H1 (cell line): ENCODE results near the gene FCMR. TPM values are rescaled to one million over a fixed set of nuclear protein-coding genes. Genes with fewer than 3 reads are reported as not detected.

Experiments
- CTCF ChIA-PET: fragments of 300-600 bp; sonication (Branson Sonifier 250); formaldehyde crosslinking; loops from one replicate; lab custom pipeline; 2021; ENCODE audit not compliant: partially characterized antibody; lab: Charles Lee
- POLR2A ChIA-PET: fragments of 300-600 bp; sonication (Branson Sonifier 250); formaldehyde crosslinking; loops from one replicate; lab custom pipeline; 2021; ENCODE audit warnings: inconsistent platforms; ENCODE audit not compliant: partially characterized antibody; lab: Charles Lee
- DNase-seq, 2 experiments: peaks; one replicate each; pipeline versions ENCODE4 v3.0.0 to v3.0.0-alpha.2; 2010 to 2022; ENCODE audit warnings: low spot score in 2 of 2, low read depth in 1 of 2, mixed read lengths in 1 of 2
- FAIRE-seq: peaks from 2 replicates; lab custom pipeline; 2011; peaks lifted over from hg19 to GRCh38; lab: Jason Lieb, UNC
- H2AFZ ChIP-seq: 2 replicates; pipeline ENCODE4 v1.8.1; 2012; ENCODE audit warnings: low read length, inconsistent platforms
- H2AK5ac ChIP-seq: 2 replicates; pipeline ENCODE4 v1.6.1; 2013; ENCODE audit warnings: low read depth, low read length
- H2BK120ac ChIP-seq: replicated peaks from 2 replicates; pipeline ENCODE3; 2013; ENCODE audit warnings: low read depth, low read length, inconsistent platforms
- H2BK12ac ChIP-seq: 2 replicates; pipeline ENCODE4 v1.6.1; 2013; ENCODE audit warnings: low read depth, low read length
- H2BK15ac ChIP-seq: 2 replicates; pipeline ENCODE4 v1.6.1; 2013; ENCODE audit warnings: low read length
- H2BK20ac ChIP-seq: 2 replicates; pipeline ENCODE4 v1.6.1; 2013; ENCODE audit warnings: low read length
- H2BK5ac ChIP-seq: 2 replicates; pipeline ENCODE4 v1.6.1; 2013; ENCODE audit warnings: low read depth, low read length
- H3K14ac ChIP-seq: 2 replicates; pipeline ENCODE4 v1.6.1; 2013; ENCODE audit warnings: inconsistent platforms; ENCODE audit not compliant: insufficient read length
- H3K18ac ChIP-seq: 2 replicates; pipeline ENCODE4 v1.6.1; 2013; ENCODE audit warnings: low read length; ENCODE audit errors: extremely low read depth
- H3K23ac ChIP-seq: 2 replicates; pipeline ENCODE4 v1.6.1; 2013; ENCODE audit warnings: inconsistent platforms; ENCODE audit not compliant: insufficient read length
- H3K23me2 ChIP-seq: 2 replicates; pipeline ENCODE4 v1.6.1; 2013; ENCODE audit warnings: low read depth, low read length
- H3K27ac ChIP-seq: 2 replicates; pipeline ENCODE4 v1.6.1; 2011; ENCODE audit warnings: low read depth, low read length, inconsistent platforms
- H3K27me3 ChIP-seq, 4 experiments: replicated peaks in 1 of 4; 1 replicate in 1 of 4; 2 replicates in 3 of 4; pipeline versions ENCODE4 v1.6.1 to v1.8.1; 2011 to 2013; ENCODE audit warnings: low read length in 3 of 4, mild to moderate bottlenecking in 3 of 4, inconsistent platforms in 2 of 4, mixed read lengths in 2 of 4, moderate library complexity in 1 of 4; ENCODE audit not compliant: control insufficient read depth in 3 of 4, insufficient read depth in 3 of 4; ENCODE audit errors: extremely low read depth in 1 of 4
- H3K36me3 ChIP-seq, 4 experiments: 2 replicates each; pipeline versions ENCODE4 v1.6.1 to v1.8.1; 2011 to 2013; ENCODE audit warnings: mild to moderate bottlenecking in 4 of 4, low read length in 3 of 4, moderate library complexity in 2 of 4, control low read depth in 1 of 4, inconsistent platforms in 1 of 4; ENCODE audit not compliant: insufficient read depth in 4 of 4, control insufficient read depth in 2 of 4
- H3K4ac ChIP-seq: replicated peaks from 2 replicates; pipeline ENCODE3; 2013; ENCODE audit warnings: low read length, low read depth, mixed read lengths, inconsistent platforms; ENCODE audit not compliant: insufficient read length
- H3K4me1 ChIP-seq, 4 experiments: replicated peaks in 1 of 4; 1 replicate in 1 of 4; 2 replicates in 3 of 4; pipeline versions ENCODE4 v1.6.1 to v1.8.1; 2011 to 2013; ENCODE audit warnings: low read length in 3 of 4, inconsistent platforms in 2 of 4, mixed read lengths in 1 of 4; ENCODE audit not compliant: insufficient read depth in 4 of 4, control insufficient read depth in 3 of 4
- H3K4me2 ChIP-seq, 2 experiments: 2 replicates each; pipeline versions ENCODE4 v1.6.1 to v1.8.1; 2011 to 2013; ENCODE audit warnings: low read depth in 2 of 2, low read length in 2 of 2, control low read depth in 1 of 2, inconsistent platforms in 1 of 2, mild to moderate bottlenecking in 1 of 2; ENCODE audit not compliant: insufficient read depth in 1 of 2
- H3K4me3 ChIP-seq, 4 experiments: fragments of 200-600, 300-600 bp in 1 of 4; sonication (generic), shearing (Covaris generic), sonication (Bioruptor Twin) in 1 of 4; 2 replicates each; pipeline versions ENCODE4 v1.5.1 to v1.8.1; 2011 to 2016; ENCODE audit warnings: low read length in 4 of 4, low read depth in 3 of 4, control low read depth in 2 of 4, inconsistent platforms in 2 of 4, mild to moderate bottlenecking in 2 of 4, mixed read lengths in 1 of 4, moderate library complexity in 1 of 4; ENCODE audit not compliant: insufficient read depth in 2 of 4; ENCODE audit errors: extremely low read depth in 1 of 4
- H3K56ac ChIP-seq: replicated peaks from 2 replicates; pipeline ENCODE3; 2013; ENCODE audit warnings: low read depth, mild to moderate bottlenecking, mixed read lengths, low read length, inconsistent platforms; ENCODE audit not compliant: insufficient read length
- H3K79me1 ChIP-seq: 2 replicates; pipeline ENCODE4 v1.6.1; 2013; ENCODE audit warnings: low read depth, low read length, control low read depth
- H3K79me2 ChIP-seq, 2 experiments: 2 replicates each; pipeline versions ENCODE4 v1.6.1 to v1.8.1; 2012 to 2013; ENCODE audit warnings: low read length in 2 of 2, mild to moderate bottlenecking in 2 of 2, inconsistent platforms in 1 of 2; ENCODE audit not compliant: insufficient read depth in 2 of 2, control insufficient read depth in 1 of 2
- H3K9ac ChIP-seq, 4 experiments: replicated peaks in 1 of 4; 1 replicate in 1 of 4; 2 replicates in 3 of 4; pipeline versions ENCODE4 v1.6.1 to v1.8.1; 2011 to 2013; ENCODE audit warnings: low read depth in 3 of 4, low read length in 3 of 4, control low read depth in 2 of 4, mild to moderate bottlenecking in 2 of 4, moderate library complexity in 2 of 4, inconsistent platforms in 1 of 4; ENCODE audit errors: extremely low read depth in 1 of 4
- H3K9me3 ChIP-seq, 2 experiments: 2 replicates each; pipeline versions ENCODE4 v1.6.1 to v1.8.1; 2012 to 2013; ENCODE audit warnings: mild to moderate bottlenecking in 2 of 2, moderate library complexity in 2 of 2, control low read depth in 1 of 2, inconsistent platforms in 1 of 2, low read depth in 1 of 2, low read length in 1 of 2, mixed read lengths in 1 of 2; ENCODE audit not compliant: insufficient read depth in 2 of 2
- H4K20me1 ChIP-seq, 2 experiments: replicated peaks in 1 of 2; 2 replicates each; pipeline versions ENCODE3 to v1.8.1; 2011 to 2013; ENCODE audit warnings: inconsistent platforms in 2 of 2, low read length in 2 of 2, mild to moderate bottlenecking in 1 of 2; ENCODE audit not compliant: insufficient read depth in 2 of 2, control insufficient read depth in 1 of 2
- H4K5ac ChIP-seq: 2 replicates; pipeline ENCODE4 v1.6.1; 2013; ENCODE audit warnings: low read length, low read depth, mixed read lengths, inconsistent platforms; ENCODE audit not compliant: insufficient read length
- H4K8ac ChIP-seq: 2 replicates; pipeline ENCODE4 v1.8.0; 2013; ENCODE audit warnings: mild to moderate bottlenecking, moderate library complexity, low read length, inconsistent platforms; ENCODE audit not compliant: insufficient read depth; ENCODE audit errors: extremely low read depth
- H4K91ac ChIP-seq: replicated peaks from 2 replicates; pipeline ENCODE3; 2013; ENCODE audit warnings: low read length, mixed read lengths, inconsistent platforms; ENCODE audit not compliant: insufficient read length
- ASH2L ChIP-seq: fragments of 200-600, 300-600 bp; sonication (generic); IDR thresholded peaks from one replicate; pipeline ENCODE4 v1.7.1; 2017; ENCODE audit warnings: low read length
- CREB1 ChIP-seq: IDR thresholded peaks from 2 replicates; pipeline ENCODE4 v1.6.1; 2012; ENCODE audit warnings: inconsistent platforms
- EZH2 ChIP-seq: fragments of 200-600 bp; sonication (generic); IDR thresholded peaks from 2 replicates; pipeline ENCODE4 v1.7.1; 2012; ENCODE audit warnings: low read depth, mild to moderate bottlenecking, moderate library complexity, low read length, inconsistent platforms; ENCODE audit not compliant: severe bottlenecking
- JUN ChIP-seq: IDR thresholded peaks from 2 replicates; pipeline ENCODE4 v1.6.1; 2011; ENCODE audit warnings: low read depth, mild to moderate bottlenecking, improper control_type of control experiment, low read length
- JUND ChIP-seq: IDR thresholded peaks from 2 replicates; pipeline ENCODE4 v1.6.1; 2011; ENCODE audit warnings: mild to moderate bottlenecking, improper control_type of control experiment, low read length
- KDM5A ChIP-seq: fragments of 200-600 bp; IDR thresholded peaks from 2 replicates; pipeline ENCODE4 v1.7.1; 2012; ENCODE audit warnings: mild to moderate bottlenecking, low read length, inconsistent platforms, mixed read lengths
- SIN3A ChIP-seq, 2 experiments: IDR thresholded peaks in 1 of 2; conservative IDR thresholded peaks in 1 of 2; 2 replicates each; pipeline ENCODE4 v1.6.1; 2011 to 2012; ENCODE audit warnings: low read length in 2 of 2, improper control_type of control experiment in 1 of 2, low read depth in 1 of 2, mild to moderate bottlenecking in 1 of 2
- SIRT6 ChIP-seq: IDR thresholded peaks from one replicate; pipeline ENCODE4 v1.7.1; 2012; ENCODE audit warnings: low read length, inconsistent platforms
- SP1 ChIP-seq: IDR thresholded peaks from 2 replicates; pipeline ENCODE4 v1.6.1; 2011; ENCODE audit warnings: low read depth, low read length
- SP4 ChIP-seq: IDR thresholded peaks from 2 replicates; pipeline ENCODE4 v1.6.1; 2012; ENCODE audit warnings: low read length, inconsistent platforms
- TAF1 ChIP-seq: IDR thresholded peaks from 2 replicates; pipeline ENCODE4 v1.6.1; 2011; ENCODE audit warnings: mild to moderate bottlenecking, low read depth, low read length
- WGBS, 2 experiments: shearing (Covaris generic) in 1 of 2; methylation state at CpG; one replicate each; pipeline versions ENCODE4 v1.1.6 to v1.1.7; 2013 to 2015; ENCODE audit warnings: low lambda C conversion rate in 2 of 2, mixed read lengths in 2 of 2, inconsistent platforms in 1 of 2, low coverage in 1 of 2, missing lambda C conversion rate in 1 of 2; ENCODE audit not compliant: insufficient replicate concordance in 2 of 2, insufficient coverage in 1 of 2, insufficient read length in 1 of 2; ENCODE audit errors: extremely low coverage in 1 of 2, missing lambda C conversion rate in 1 of 2; 5-methylcytosine and 5-hydroxymethylcytosine counted together
- polyA plus RNA-seq, 7 experiments: library from polyadenylated mRNA; depleted of rRNA in 3 of 7; stranded (reverse) in 5 of 7; unstranded in 2 of 7; fragments of >200 nt in 5 of 7; fragments of 200-250 nt in 2 of 7; gene quantifications; 1 replicate in 5 of 7; 2 replicates in 1 of 7; 4 replicates in 1 of 7; pipeline versions ENCODE4 v1.2.1 to v1.2.3, GENCODE V29; 2011 to 2013; ENCODE audit warnings: missing spikeins in 2 of 7, mixed read lengths in 2 of 7
- total RNA-seq: library from RNA; stranded (reverse); fragmentation: NEBNext Ultra II Directional; extraction: Animal tissue kit (Norgen Biotek cat#: 25700); gene quantifications from 2 replicates; pipeline ENCODE4 v1.2.1, GENCODE V29; 2021
- TF ChIP-seq, protein P1 (sequence below): IDR thresholded peaks from 2 replicates; pipeline ENCODE4 v1.6.1; 2012; ENCODE audit warnings: inconsistent platforms

The FCMR gene
- total and polyA plus RNA-seq, 2 of the 8 experiments (the other 6 are each of a cell fraction or from before 2014, with no cell fraction given): 0.53 TPM; not detected in 1

DNA sequence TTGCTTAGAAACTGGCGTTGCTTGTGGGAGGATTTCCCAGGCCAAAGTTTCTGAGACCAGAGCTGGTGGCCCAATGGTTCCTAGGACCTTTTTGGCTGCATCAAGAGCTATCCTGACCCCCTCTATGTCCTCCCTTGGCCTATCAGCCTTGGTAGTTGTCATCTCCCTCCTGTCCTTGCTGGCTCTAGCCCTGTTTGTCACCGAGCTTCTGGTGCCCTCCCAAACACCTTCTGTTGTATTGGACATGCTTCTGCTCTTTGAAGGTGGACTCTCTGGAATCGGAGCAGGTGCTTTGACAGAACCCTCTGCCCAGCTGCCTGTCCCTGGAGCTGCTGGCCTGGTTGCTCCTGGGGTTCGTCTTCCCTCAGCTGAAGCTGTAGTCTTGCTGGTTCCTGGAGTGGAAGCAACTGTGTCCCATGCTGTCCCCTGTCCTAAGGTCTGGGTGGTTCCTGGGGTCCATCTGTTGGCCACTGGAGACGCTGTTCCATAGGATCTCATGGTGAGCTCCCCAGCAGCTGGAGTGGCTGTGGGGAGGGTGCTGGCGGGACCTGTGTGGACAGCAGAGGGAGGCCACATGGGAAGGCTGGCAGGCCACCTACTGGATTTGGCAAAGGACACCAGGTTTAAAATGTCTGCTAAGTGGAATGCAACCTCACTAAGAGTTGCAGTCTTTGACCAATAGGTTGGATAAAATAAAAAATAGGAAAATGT, 39.1 kb upstream of the FCMR start:
- Histone ChIP-seq H3K9ac (no peak overlapping the region), H3K79me1 (no peaks in the 10 kb centered on the region), H3K4me3 (no peak overlapping the region), H2AK5ac (no peak overlapping the region), H4K91ac (no peak overlapping the region), H4K20me1 (no peaks in the 10 kb centered on the region), H3K27ac (no peak overlapping the region), H3K27me3 (peaks cover 0 to 3% (median 0%) of the 10 kb centered on the region in 4 experiments; a peak in 1 of 7 replicates), H3K4ac (no peak overlapping the region), H2BK20ac (no peak overlapping the region), H3K23me2 (no peaks in the 10 kb centered on the region), H4K5ac (no peak overlapping the region), H3K36me3 (no peaks in the 10 kb centered on the region), H3K9me3 (no peaks in the 10 kb centered on the region), H4K8ac (peak overlapping the region; percentile 69; the same call in 1 of the 2 replicates), H2BK120ac (no peak overlapping the region), H3K18ac (no peak overlapping the region), H3K79me2 (no peaks in the 10 kb centered on the region), H3K14ac (no peak overlapping the region), H3K23ac (no peak overlapping the region), H2BK15ac (no peak overlapping the region), H2AFZ (no peak overlapping the region), H3K4me2 (no peak overlapping the region), H2BK5ac (no peak overlapping the region), H3K4me1 (no peaks in the 10 kb centered on the region), H3K56ac (no peak overlapping the region), H2BK12ac (no peak overlapping the region)
- TF ChIP-seq, protein P1, sequence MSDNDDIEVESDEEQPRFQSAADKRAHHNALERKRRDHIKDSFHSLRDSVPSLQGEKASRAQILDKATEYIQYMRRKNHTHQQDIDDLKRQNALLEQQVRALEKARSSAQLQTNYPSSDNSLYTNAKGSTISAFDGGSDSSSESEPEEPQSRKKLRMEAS: no peak
- TF ChIP-seq SIRT6 (no peak), CREB1 (no peak), SP1 (no peak), SP4 (no peak), EZH2 (no peak), KDM5A (no peak), JUND (no peak), JUN (no peak), SIN3A (conservative IDR thresholded peaks at IDR 0.05 in 1 of 2, IDR thresholded peaks at IDR 0.05 in 1 of 2; ENCODE audit: low read depth in 1 of 2, low read length in 2 of 2) (no peak), TAF1 (no peak), ASH2L (no peak)
- POLR2A ChIA-PET: no interaction called here
- FAIRE-seq (no peak), DNase-seq (no peak)
- WGBS, 2 experiments: 95% methylated on average over 6 of the region's 6 CpGs; no CpG with 5 or more reads in 1 of the 2 experiments
- CTCF ChIA-PET: interaction anchor here (0.6 to 9.3 kb wide), 14 partner anchors 10 to 226 kb away, joined by 3 to 77 read pairs (median 4); partner anchors contain the start of gene FCAMR
